ENCODE measurements around the gene C1orf146. TPM values are rescaled to one million over a fixed set of nuclear protein-coding genes. Genes with fewer than 3 reads are reported as not detected.

The C1orf146 gene
- total RNA-seq, result not detected in 2 replicates

GRCh38 chr1:92217721-92218120, at the start of gene C1orf146:
TSS of gene C1orf146 (plus strand) at chr1:92217915. CDS start at chr1:92231421, 13,506 bp downstream.

Other genes with a start within 250 kb of the C1orf146 start
- 0.13 TPM in 1 of 2 replicates, not detected in the other for gene EPHX4, start 187.9 kb upstream of the C1orf146 start, total RNA-seq
- 0.13 TPM in 1 of 2 replicates, not detected in the other for gene SETSIP, start 142.5 kb upstream of the C1orf146 start, total RNA-seq
- 2.1 and 6.9 TPM in 2 replicates for gene BTBD8, start 137.6 kb upstream of the C1orf146 start, total RNA-seq
- gene GLMN, start 81.1 kb downstream of the C1orf146 start, total RNA-seq, result 3.8 and 4.7 TPM in 2 replicates
- 13.4 TPM in 2 replicates for gene RPAP2, start 81.1 kb downstream of the C1orf146 start, total RNA-seq

Data from smooth muscle cell of the pulmonary artery (primary cell).